WTC11 (cell line): ENCODE data around the gene GFY. TPM values are rescaled to one million over a fixed set of nuclear protein-coding genes. Genes with fewer than 3 reads are reported as not detected.

ENCODE experiments used
- ATAC-seq: fragments of 200-7000 bp; cut with Tn5 transposase; 2 replicates; pipeline ENCODE4 v1.10.0; 2021; ENCODE audit warnings: mild to moderate bottlenecking, moderate library complexity
- CTCF ChIA-PET: fragments of 300-600 bp; sonication (Branson Sonifier 250); formaldehyde crosslinking; loops from one replicate; lab custom pipeline; 2021; ENCODE audit warnings: antibody characterized with exemption; lab: Charles Lee
- POLR2A ChIA-PET: fragments of 350-600 bp; sonication (Branson Sonifier 250); formaldehyde crosslinking; loops from one replicate; lab custom pipeline; 2021; ENCODE audit warnings: antibody characterized with exemption; lab: Charles Lee
- DNase-seq: peaks from one replicate; pipeline ENCODE4 v3.0.0; 2021; ENCODE audit warnings: low spot score
- H3K27ac Mint-ChIP-seq: 2 replicates; pipeline ENCODE4 v1.8.0; 2021; ENCODE audit warnings: mixed read lengths
- H3K27me3 Mint-ChIP-seq: 2 replicates; pipeline ENCODE4 v1.8.0; 2021; ENCODE audit warnings: low read depth, mild to moderate bottlenecking, moderate library complexity, mixed read lengths
- H3K36me3 Mint-ChIP-seq: 2 replicates; pipeline ENCODE4 v1.8.0; 2021; ENCODE audit warnings: mixed read lengths
- H3K4me1 Mint-ChIP-seq: 2 replicates; pipeline ENCODE4 v1.8.0; 2022; ENCODE audit warnings: mixed read lengths
- H3K4me3 Mint-ChIP-seq: 2 replicates; pipeline ENCODE4 v1.8.0; 2021; ENCODE audit warnings: mild to moderate bottlenecking, moderate library complexity, mixed read lengths
- H3K9me3 Mint-ChIP-seq: 2 replicates; pipeline ENCODE4 v1.8.0; 2021; ENCODE audit warnings: mixed read lengths
- ATF1 ChIP-seq: sonication (generic); formaldehyde crosslinking; IDR thresholded peaks from 2 replicates; pipeline ENCODE4 v1.8.1; 2023; ENCODE audit warnings: mild to moderate bottlenecking, moderate library complexity, missing genetic modification reagents
- CBFB ChIP-seq: sonication (generic); formaldehyde crosslinking; IDR thresholded peaks from 2 replicates; pipeline ENCODE4 v1.8.1; 2022; ENCODE audit warnings: mild to moderate bottlenecking, low read depth, missing genetic modification reagents
- CREB1 ChIP-seq: sonication (generic); formaldehyde crosslinking; IDR thresholded peaks from 2 replicates; pipeline ENCODE4 v1.8.0; 2023; ENCODE audit warnings: mild to moderate bottlenecking, missing genetic modification reagents
- CREM ChIP-seq: sonication (generic); formaldehyde crosslinking; IDR thresholded peaks from 2 replicates; pipeline ENCODE4 v1.8.1; 2022; ENCODE audit warnings: mild to moderate bottlenecking, missing genetic modification reagents, moderate library complexity
- ELF4 ChIP-seq: sonication (generic); formaldehyde crosslinking; IDR thresholded peaks from 2 replicates; pipeline ENCODE4 v1.8.1; 2022; ENCODE audit warnings: low read depth, mild to moderate bottlenecking, moderate library complexity, missing genetic modification reagents
- GABPB1 ChIP-seq: sonication (generic); formaldehyde crosslinking; IDR thresholded peaks from 2 replicates; pipeline ENCODE4 v1.8.1; 2023; ENCODE audit warnings: mild to moderate bottlenecking, missing genetic modification reagents
- GRHL2 ChIP-seq: fragments of 250-450 bp; sonication (Bioruptor Pico); IDR thresholded peaks from 2 replicates; pipeline ENCODE4 v1.8.0; 2022; ENCODE audit warnings: mild to moderate bottlenecking, moderate library complexity; ENCODE audit not compliant: insufficient replicate concordance, severe bottlenecking
- GTF2I ChIP-seq: fragments of 250-450 bp; sonication (Bioruptor Pico); conservative IDR thresholded peaks from 2 replicates; pipeline ENCODE4 v1.4.0; 2021; ENCODE audit warnings: mild to moderate bottlenecking
- IRF2 ChIP-seq: sonication (generic); formaldehyde crosslinking; IDR thresholded peaks from 2 replicates; pipeline ENCODE4 v1.8.0; 2022; ENCODE audit warnings: low read depth, missing genetic modification reagents, borderline replicate concordance
- KAT7 ChIP-seq: sonication (generic); formaldehyde crosslinking; IDR thresholded peaks from 2 replicates; pipeline ENCODE4 v1.8.1; 2023; ENCODE audit warnings: missing genetic modification reagents, mild to moderate bottlenecking, borderline replicate concordance
- MLX ChIP-seq: sonication (generic); formaldehyde crosslinking; IDR thresholded peaks from 2 replicates; pipeline ENCODE4 v1.8.1; 2023; ENCODE audit warnings: mild to moderate bottlenecking, missing genetic modification reagents, moderate library complexity
- MXD4 ChIP-seq: fragments of 250-450 bp; sonication (Bioruptor Pico); IDR thresholded peaks from 2 replicates; pipeline ENCODE4 v1.8.0; 2021; ENCODE audit warnings: mild to moderate bottlenecking, moderate library complexity, borderline replicate concordance
- NR3C1 ChIP-seq: sonication (generic); formaldehyde crosslinking; conservative IDR thresholded peaks from 2 replicates; pipeline ENCODE4 v1.8.1; 2023; ENCODE audit warnings: low read depth, mild to moderate bottlenecking, missing genetic modification reagents
- OVOL2 ChIP-seq: fragments of 250-450 bp; sonication (Bioruptor Pico); IDR thresholded peaks from 2 replicates; pipeline ENCODE4 v1.9.0; 2021; ENCODE audit warnings: mild to moderate bottlenecking, borderline replicate concordance
- PREB ChIP-seq: sonication (generic); formaldehyde crosslinking; IDR thresholded peaks from 2 replicates; pipeline ENCODE4 v1.8.1; 2022; ENCODE audit warnings: mild to moderate bottlenecking, missing genetic modification reagents, moderate library complexity, borderline replicate concordance
- PRRX2 ChIP-seq: fragments of 250-450 bp; sonication (Bioruptor Pico); IDR thresholded peaks from 2 replicates; pipeline ENCODE4 v1.8.0; 2021; ENCODE audit warnings: mild to moderate bottlenecking
- SOX15 ChIP-seq: fragments of 250-450 bp; sonication (Bioruptor Pico); IDR thresholded peaks from 2 replicates; pipeline ENCODE4 v1.9.0; 2021; ENCODE audit warnings: mild to moderate bottlenecking
- SP1 ChIP-seq: sonication (generic); formaldehyde crosslinking; conservative IDR thresholded peaks from 2 replicates; pipeline ENCODE4 v1.8.1; 2022; ENCODE audit warnings: missing genetic modification reagents
- STAT6 ChIP-seq: sonication (generic); formaldehyde crosslinking; conservative IDR thresholded peaks from 2 replicates; pipeline ENCODE4 v1.8.1; 2023; ENCODE audit warnings: mild to moderate bottlenecking, low read depth, missing genetic modification reagents, moderate library complexity
- TEAD4 ChIP-seq: sonication (generic); formaldehyde crosslinking; IDR thresholded peaks from 2 replicates; pipeline ENCODE4 v1.8.0; 2022; ENCODE audit warnings: mild to moderate bottlenecking, missing genetic modification reagents
- ZNF121 ChIP-seq: sonication (generic); formaldehyde crosslinking; IDR thresholded peaks from 2 replicates; pipeline ENCODE4 v1.8.0; 2023; ENCODE audit warnings: missing genetic modification reagents
- ZNF281 ChIP-seq: sonication (generic); formaldehyde crosslinking; IDR thresholded peaks from 2 replicates; pipeline ENCODE4 v1.8.0; 2023; ENCODE audit warnings: mild to moderate bottlenecking, missing genetic modification reagents
- ZNF317 ChIP-seq: sonication (generic); formaldehyde crosslinking; IDR thresholded peaks from 2 replicates; pipeline ENCODE4 v1.8.1; 2023; ENCODE audit warnings: low read depth, mild to moderate bottlenecking, moderate library complexity, missing genetic modification reagents, borderline replicate concordance
- ZNF425 ChIP-seq: fragments of 250-450 bp; sonication (Bioruptor Pico); conservative IDR thresholded peaks from 2 replicates; pipeline ENCODE4 v1.9.0; 2021; ENCODE audit warnings: mild to moderate bottlenecking
- total RNA-seq: library from RNA; stranded (reverse); gene quantifications from 3 replicates; pipeline ENCODE4 v1.2.3, GENCODE V29; 2021
- TF ChIP-seq, protein P1 (sequence below): sonication (generic); formaldehyde crosslinking; IDR thresholded peaks from 2 replicates; pipeline ENCODE4 v1.8.0; 2022; ENCODE audit warnings: mild to moderate bottlenecking, missing genetic modification reagents

GFY gene
- total RNA-seq, 1 experiment from 2014 or later = 0.87 TPM

GRCh38 chr19:49468746-49469447, 43.7 kb downstream of the GFY start (continued):
- TF ChIP-seq ZNF425 (CRISPR knock-in tag) (no peak), ELF4 (CRISPR knock-in tag) (no peak), GABPB1 (no peak), PRRX2 (CRISPR knock-in tag) (no peak), ZNF317 (CRISPR knock-in tag) (no peak), ZNF121 (CRISPR knock-in tag) (no peak), CBFB (CRISPR knock-in tag) (no peak), PREB (CRISPR knock-in tag) (no peak), OVOL2 (CRISPR knock-in tag) (no peak), KAT7 (CRISPR knock-in tag) (no peak), MXD4 (CRISPR knock-in tag) (no peak)

DNA sequence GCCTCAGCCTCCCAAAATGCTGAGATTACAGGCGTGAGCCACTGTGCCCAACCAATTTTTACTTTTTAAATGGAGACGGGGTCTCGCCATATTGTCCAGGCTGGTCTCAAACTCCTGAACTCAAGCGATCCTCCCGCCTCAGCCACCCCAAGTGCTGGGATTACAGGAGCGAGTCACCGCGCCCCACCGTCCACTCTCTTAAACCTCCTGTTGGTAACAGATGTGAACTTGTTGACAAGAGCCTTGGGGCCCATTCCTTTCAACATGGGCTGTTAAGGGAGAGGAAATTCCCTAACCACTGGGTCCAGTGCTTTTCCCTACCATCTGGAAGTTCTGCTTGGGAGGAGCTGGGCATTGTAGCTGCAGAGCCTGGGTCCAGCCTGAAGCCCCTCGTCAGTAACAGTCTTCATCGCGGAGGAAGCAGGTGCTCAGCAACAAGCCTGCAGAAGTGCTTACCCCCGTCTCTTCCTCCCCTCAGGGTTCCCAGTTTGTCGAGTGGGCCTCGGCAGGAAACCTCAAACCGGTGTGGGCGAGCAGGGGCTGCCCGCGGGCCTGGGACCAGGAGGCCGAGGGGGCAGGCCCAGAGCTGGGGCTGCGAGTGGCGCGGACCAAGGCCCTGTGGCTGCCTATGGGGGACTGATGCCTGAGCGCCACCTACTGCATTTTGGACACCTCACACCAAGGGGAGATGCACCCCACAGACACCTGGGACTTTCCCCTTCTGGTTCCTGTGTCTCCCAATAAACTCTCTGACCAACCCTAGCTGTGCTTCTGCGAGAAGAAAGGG, 44.8 kb downstream of the GFY start:
- Mint-ChIP-seq H3K27ac (no peak overlapping the region), H3K36me3 (peaks cover 2% of the 10 kb centered on the region; the same call in 1 of the 2 replicates), H3K27me3 (peaks cover 7% of the 10 kb centered on the region; the same call in 1 of the 2 replicates), H3K9me3 (no peaks in the 10 kb centered on the region), H3K4me1 (peaks cover 7% of the 10 kb centered on the region), H3K4me3 (no peak overlapping the region)
- ATAC-seq (0 out of 2 replicates have a peak, but pooled peaks have one; percentile 5), DNase-seq (no peak)
- CTCF ChIA-PET = interaction anchor here (0.6 to 2.0 kb wide), 7 partner anchors 13 to 142 kb away, joined by 3 to 7 read pairs (median 5); partner anchors contain the start of gene ALDH16A1
- POLR2A ChIA-PET = no interaction called here
- peak; percentile 77 for TF ChIP-seq GTF2I
- no peak for TF ChIP-seq NR3C1
- no peak for TF ChIP-seq ZNF281 (CRISPR knock-in tag)
- TF ChIP-seq CREB1 (CRISPR knock-in tag) = no peak
- TF ChIP-seq, protein P1, sequence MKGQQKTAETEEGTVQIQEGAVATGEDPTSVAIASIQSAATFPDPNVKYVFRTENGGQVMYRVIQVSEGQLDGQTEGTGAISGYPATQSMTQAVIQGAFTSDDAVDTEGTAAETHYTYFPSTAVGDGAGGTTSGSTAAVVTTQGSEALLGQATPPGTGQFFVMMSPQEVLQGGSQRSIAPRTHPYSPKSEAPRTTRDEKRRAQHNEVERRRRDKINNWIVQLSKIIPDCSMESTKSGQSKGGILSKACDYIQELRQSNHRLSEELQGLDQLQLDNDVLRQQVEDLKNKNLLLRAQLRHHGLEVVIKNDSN = no peak
- no peak for TF ChIP-seq GRHL2 (CRISPR knock-in tag)
- TF ChIP-seq MLX (CRISPR knock-in tag) = no peak
- no peak for TF ChIP-seq CREM (CRISPR knock-in tag)
- no peak for TF ChIP-seq TEAD4
- TF ChIP-seq SOX15 (CRISPR knock-in tag) = no peak
- TF ChIP-seq ZNF121 (CRISPR knock-in tag) = no peak
- no peak for TF ChIP-seq IRF2
- TF ChIP-seq SP1 (CRISPR knock-in tag) = no peak
- no peak for TF ChIP-seq STAT6
- no peak for TF ChIP-seq ATF1 (CRISPR knock-in tag)
